22Rv1 (cell line): ENCODE data around the gene SLC4A3.

Experiments used
- ZFX ChIP-seq: fragments of 450-650 bp; IDR thresholded peaks from 2 replicates; pipeline ENCODE4 v1.6.1; 2017; ENCODE audit warnings: antibody characterized with exemption, borderline replicate concordance
- TF ChIP-seq, protein P1 (sequence below): fragments of 450-650 bp; IDR thresholded peaks from 2 replicates; pipeline ENCODE4 v1.5.1; 2017; ENCODE audit warnings: mild to moderate bottlenecking

DNA sequence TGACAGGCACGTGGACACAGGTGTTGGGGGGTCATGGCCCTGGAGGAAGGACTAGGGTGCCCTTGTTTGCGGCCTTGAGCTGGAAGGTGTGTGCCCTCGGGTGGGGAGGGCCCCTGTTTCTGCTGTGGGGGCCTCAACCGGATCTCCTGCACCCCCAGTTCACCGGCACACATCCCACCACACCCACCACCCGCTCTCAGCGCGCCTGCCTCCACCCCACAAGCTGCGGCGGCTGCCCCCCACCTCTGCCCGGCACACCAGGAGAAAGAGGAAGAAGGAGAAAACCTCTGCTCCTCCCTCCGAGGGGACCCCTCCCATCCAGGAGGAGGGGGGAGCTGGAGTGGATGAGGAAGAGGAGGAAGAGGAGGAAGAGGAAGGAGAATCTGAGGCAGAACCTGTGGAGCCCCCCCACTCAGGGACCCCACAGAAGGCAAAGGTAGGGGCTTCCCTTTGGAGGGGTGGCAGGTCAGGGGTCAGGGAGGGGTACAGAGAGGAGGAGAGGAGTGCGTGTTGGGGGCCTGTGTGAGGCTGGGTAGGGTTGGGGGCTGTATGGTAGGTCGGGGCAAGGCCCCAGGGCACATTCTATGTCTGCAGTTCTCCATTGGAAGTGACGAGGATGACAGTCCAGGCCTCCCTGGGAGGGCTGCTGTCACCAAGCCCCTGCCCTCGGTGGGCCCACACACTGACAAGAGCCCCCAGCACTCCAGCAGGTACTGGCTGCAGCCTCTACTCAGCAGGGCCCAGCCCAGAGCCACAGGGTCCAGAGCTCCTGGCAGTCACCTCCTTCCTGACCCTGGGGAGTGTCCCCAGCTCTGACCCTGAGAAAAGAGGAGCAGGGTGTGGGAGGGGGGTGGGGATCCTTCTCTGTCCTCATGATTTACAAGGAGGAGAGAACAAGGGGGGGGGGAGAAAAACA, 1.8 kb downstream of the SLC4A3 start:
- TF ChIP-seq, protein P1, sequence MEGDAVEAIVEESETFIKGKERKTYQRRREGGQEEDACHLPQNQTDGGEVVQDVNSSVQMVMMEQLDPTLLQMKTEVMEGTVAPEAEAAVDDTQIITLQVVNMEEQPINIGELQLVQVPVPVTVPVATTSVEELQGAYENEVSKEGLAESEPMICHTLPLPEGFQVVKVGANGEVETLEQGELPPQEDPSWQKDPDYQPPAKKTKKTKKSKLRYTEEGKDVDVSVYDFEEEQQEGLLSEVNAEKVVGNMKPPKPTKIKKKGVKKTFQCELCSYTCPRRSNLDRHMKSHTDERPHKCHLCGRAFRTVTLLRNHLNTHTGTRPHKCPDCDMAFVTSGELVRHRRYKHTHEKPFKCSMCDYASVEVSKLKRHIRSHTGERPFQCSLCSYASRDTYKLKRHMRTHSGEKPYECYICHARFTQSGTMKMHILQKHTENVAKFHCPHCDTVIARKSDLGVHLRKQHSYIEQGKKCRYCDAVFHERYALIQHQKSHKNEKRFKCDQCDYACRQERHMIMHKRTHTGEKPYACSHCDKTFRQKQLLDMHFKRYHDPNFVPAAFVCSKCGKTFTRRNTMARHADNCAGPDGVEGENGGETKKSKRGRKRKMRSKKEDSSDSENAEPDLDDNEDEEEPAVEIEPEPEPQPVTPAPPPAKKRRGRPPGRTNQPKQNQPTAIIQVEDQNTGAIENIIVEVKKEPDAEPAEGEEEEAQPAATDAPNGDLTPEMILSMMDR, result no peak
- no peak for TF ChIP-seq ZFX
